ENCODE results near the gene C2CD2. TPM values are rescaled to one million over a fixed set of nuclear protein-coding genes. Genes with fewer than 3 reads are reported as not detected.
A peak's percentile ranks its signal among the peaks of the same experiment; 100 is the strongest.

The C2CD2 gene
- total and polyA plus RNA-seq, 8 donors: 7.9 to 16.8 (median 11.3) TPM

GRCh38 chr21:41954654-41955499 is 1.1 kb upstream of the C2CD2 start:
- intact Hi-C loops (cut with DNase I): no loop called here
- FAIRE-seq: no peak
- H3K9me3 ChIP-seq: no peaks in the 10 kb centered on the region
- WGBS, 2 donors: 93 to 94% methylated on average over 20 of the region's 20 CpGs
- DNase-seq: no peak
- peaks cover 0 to 11% (median 2%) of the 10 kb centered on the region in 3 donors for H3K4me1 ChIP-seq
- TF ChIP-seq, protein P1, sequence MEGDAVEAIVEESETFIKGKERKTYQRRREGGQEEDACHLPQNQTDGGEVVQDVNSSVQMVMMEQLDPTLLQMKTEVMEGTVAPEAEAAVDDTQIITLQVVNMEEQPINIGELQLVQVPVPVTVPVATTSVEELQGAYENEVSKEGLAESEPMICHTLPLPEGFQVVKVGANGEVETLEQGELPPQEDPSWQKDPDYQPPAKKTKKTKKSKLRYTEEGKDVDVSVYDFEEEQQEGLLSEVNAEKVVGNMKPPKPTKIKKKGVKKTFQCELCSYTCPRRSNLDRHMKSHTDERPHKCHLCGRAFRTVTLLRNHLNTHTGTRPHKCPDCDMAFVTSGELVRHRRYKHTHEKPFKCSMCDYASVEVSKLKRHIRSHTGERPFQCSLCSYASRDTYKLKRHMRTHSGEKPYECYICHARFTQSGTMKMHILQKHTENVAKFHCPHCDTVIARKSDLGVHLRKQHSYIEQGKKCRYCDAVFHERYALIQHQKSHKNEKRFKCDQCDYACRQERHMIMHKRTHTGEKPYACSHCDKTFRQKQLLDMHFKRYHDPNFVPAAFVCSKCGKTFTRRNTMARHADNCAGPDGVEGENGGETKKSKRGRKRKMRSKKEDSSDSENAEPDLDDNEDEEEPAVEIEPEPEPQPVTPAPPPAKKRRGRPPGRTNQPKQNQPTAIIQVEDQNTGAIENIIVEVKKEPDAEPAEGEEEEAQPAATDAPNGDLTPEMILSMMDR (IDR thresholded peaks at IDR 0.05): no peak
- H3K27ac ChIP-seq: no peak overlapping the region
- no peaks in the 10 kb centered on the region for H3K27me3 ChIP-seq
- no peaks in the 10 kb centered on the region for H3K36me3 ChIP-seq
- no peak overlapping the region for H3K4me3 ChIP-seq
- ATAC-seq: no peak

DNA sequence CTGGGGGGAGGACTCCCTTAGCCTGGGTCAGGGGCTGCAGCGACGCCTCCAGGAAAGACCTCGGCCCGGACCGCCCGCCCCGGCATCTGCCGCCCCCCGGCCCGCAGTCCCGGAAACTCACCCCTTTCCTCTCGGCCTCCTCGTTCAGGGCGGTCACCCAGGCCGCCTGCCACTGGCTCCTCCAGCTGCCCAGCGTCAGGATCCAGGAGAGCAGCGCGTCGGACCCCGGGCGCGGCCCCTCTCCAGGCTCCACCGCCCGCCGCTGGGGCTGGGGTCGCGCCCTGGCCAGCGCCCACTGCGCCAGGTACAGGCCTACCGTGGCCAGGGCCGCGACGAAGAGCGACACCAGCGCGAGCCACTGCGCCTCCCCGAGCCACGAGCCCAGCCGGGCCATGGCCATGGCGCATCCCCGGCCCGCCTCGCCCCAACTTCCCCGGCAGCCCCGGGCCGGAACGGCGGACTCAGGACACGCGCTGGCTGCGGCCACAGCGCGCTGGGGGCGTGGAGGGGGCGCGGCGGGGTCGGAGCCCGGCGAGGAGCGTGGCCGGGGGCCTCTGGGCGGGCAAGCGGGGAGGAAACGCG is 478 bp downstream of the C2CD2 start:
- Histone ChIP-seq H3K9me3 (no peaks in the 10 kb centered on the region), H3K4me1 (peaks cover 0 to 11% (median 2%) of the 10 kb centered on the region in 3 donors), H3K27me3 (no peaks in the 10 kb centered on the region), H3K36me3 (no peaks in the 10 kb centered on the region), H3K4me3 (peak overlapping the region; percentile 44 to 80 (median 64)), H3K27ac (peak overlapping the region in 1 of 4 donors; percentile 15)
- TF ChIP-seq, protein P1 (IDR thresholded peaks at IDR 0.05): no peak
- intact Hi-C loops (cut with DNase I): no loop called here
- FAIRE-seq (no peak), ATAC-seq (peak; percentile 14 to 47 (median 30)), DNase-seq (peak in 5 of 6 donors; percentile 18 to 82 (median 49))
- 1 to 2% methylated on average over 41 to 67 of the region's 67 CpGs for WGBS, 2 donors

GRCh38 chr21:41952568-41953248 is 1.1 kb downstream of the C2CD2 start:
- H3K4me3 ChIP-seq: peak overlapping the region; percentile 44 to 80 (median 64)
- no peaks in the 10 kb centered on the region for H3K36me3 ChIP-seq
- TF ChIP-seq, protein P1 (IDR thresholded peaks at IDR 0.05): no peak
- peak overlapping the region in 1 of 4 donors; percentile 15 for H3K27ac ChIP-seq
- no peaks in the 10 kb centered on the region for H3K9me3 ChIP-seq
- 38 to 47% methylated on average over 30 of the region's 30 CpGs for WGBS, 2 donors
- no peaks in the 10 kb centered on the region for H3K27me3 ChIP-seq
- peak in 1 of 4 donors; percentile 12 for ATAC-seq
- peaks cover 0 to 8% (median 2%) of the 10 kb centered on the region in 3 donors for H3K4me1 ChIP-seq
- no peak for FAIRE-seq
- intact Hi-C loops (cut with DNase I): no loop called here
- DNase-seq: no peak

DNA sequence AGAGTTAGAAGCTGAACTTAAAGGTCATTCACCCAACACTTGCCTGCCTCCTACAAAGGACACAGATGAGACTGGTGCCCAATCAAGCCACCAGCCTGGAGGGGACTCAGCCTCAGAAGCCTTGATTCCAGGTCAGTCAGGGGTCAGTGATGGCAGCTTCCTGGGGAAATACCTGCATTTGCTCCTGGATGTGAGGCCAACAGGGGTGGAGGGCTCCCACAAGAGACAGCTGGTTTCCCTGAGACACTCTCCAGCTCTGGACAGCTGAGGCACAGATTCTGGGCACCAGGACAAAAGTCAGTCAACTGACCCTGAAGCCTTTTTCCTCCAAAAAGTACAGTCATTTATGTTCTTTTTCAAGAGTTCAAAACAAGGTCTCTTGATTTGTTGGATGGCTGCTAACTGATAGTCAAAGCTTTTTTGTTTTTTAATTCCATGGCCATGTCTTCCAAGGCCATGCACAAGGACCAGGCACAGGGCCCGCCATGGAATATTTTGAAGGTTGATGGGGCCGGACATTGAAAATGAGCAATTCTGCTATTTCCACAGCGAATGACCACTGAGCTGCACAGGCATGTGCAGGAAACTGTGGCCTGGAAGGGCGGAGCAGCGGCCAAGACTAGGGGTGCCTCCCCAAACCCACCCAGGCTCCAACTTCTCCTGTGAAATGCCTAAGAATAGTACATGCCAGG is 1.8 kb downstream of the C2CD2 start:
- H3K9me3 ChIP-seq: no peaks in the 10 kb centered on the region
- TF ChIP-seq, protein P1 (IDR thresholded peaks at IDR 0.05): no peak
- FAIRE-seq: no peak
- H3K4me3 ChIP-seq: peak overlapping the region in 2 of 4 donors; percentile 75 to 80
- no peaks in the 10 kb centered on the region for H3K27me3 ChIP-seq
- ATAC-seq: no peak
- 91 to 99% methylated on average over 5 of the region's 5 CpGs for WGBS, 2 donors
- intact Hi-C loops (cut with DNase I): no loop called here
- peaks cover 0 to 8% (median 2%) of the 10 kb centered on the region in 3 donors for H3K4me1 ChIP-seq
- no peak for DNase-seq
- H3K27ac ChIP-seq: no peak overlapping the region
- H3K36me3 ChIP-seq: no peaks in the 10 kb centered on the region
